Suppressor macrophage treated with lipopolysaccharide for 4 hours (primary cell): ENCODE measurements around the gene STARD3.
"Not testable (repeated sequence)": the region's sequence is repeated elsewhere in the genome, so short reads cannot be mapped to it uniquely, and the experiment has no call there.

ENCODE experiments used
- DNase-seq: peaks from one replicate; pipeline ENCODE4 v3.0.0-alpha.2; 2020

The STARD3 gene

DNA sequence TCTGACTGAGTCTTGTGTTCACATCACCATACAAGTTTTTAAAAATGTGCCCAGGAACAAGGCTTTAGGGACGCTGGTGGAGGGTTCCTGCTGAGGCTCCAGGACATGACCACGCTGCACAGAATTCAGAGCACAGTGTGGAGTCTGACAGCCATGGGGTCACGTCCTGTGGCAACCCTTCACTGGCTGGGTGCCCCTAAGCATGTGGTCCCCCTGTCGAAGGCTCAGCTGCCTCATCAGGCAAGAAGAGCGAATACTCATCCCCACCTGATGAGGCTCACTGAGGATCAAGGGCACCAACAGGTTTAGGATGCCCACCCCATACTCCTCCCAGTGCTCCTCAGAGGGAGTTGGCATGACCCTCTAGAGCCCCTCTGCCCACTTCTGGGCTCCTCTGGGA is 37.2 kb downstream of the STARD3 start:
- no peak for DNase-seq

DNA sequence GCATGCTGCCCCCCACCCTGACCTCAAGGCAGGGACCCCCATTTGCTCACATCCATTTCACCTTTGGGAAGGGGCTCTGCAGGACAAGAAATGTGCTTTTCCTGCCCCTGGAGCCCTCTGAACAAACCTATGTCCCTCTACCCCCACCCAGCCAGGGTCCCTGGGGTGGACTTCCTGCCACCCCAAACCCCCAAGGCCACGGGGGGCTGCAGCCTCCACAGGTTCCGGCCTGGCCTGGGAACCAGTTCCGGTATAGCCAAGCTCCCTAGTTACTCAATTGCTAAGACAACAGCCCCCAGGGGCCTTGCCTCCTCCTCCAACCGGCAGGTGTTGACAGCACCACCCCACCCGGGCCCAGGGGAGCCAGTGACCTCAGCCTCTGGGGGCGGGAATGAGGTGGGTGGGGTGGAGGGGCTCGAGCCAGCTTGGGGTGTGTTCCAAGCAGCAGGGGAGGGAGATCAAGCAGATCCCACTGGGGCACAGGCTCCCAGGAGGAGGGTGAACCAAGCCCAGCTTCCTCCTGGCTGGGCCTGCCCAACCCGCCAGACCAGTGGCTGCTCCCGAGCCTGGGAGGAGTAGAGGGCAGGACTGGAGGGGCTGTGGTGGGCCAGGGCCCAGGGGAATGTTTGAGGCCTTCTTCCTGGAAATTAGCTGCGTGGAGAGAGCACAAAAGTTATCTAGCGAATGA is 37.9 kb downstream of the STARD3 start:
- no peak for DNase-seq

DNA sequence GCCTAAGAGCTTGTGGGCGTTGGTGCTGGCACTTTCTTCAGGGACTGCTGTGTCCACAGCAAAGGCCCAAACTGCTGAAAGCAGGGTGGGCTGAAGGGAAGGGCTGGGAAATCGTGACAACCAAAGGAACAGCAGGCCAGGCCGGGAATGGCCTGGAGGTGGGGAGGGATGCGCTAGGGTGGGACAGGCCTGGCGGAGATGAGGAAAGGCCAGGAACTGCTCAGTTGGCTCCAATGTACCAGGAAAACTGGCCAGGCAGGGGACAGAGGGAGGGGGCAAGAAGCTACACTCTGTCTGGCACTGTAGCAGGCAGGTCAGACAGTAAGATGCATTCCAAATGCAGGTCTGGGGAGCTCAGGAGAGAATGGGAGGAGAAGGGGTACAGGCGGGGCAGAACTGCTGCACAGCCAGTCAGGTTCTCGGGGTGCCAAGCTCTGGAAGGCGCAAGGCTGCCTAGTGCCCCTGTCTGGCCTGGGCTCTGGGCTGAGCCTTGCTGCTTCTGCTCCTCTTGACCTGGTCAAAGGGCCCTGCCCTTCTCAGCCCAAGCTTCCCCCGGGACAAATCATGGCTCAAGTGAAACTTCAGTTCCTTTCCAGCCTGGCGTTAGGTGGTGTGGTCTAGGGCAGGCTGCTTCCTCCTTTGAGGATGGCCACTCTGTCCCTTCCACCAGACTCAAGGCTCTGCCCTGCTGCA is 38.6 kb downstream of the STARD3 start:
- no peak for DNase-seq

DNA sequence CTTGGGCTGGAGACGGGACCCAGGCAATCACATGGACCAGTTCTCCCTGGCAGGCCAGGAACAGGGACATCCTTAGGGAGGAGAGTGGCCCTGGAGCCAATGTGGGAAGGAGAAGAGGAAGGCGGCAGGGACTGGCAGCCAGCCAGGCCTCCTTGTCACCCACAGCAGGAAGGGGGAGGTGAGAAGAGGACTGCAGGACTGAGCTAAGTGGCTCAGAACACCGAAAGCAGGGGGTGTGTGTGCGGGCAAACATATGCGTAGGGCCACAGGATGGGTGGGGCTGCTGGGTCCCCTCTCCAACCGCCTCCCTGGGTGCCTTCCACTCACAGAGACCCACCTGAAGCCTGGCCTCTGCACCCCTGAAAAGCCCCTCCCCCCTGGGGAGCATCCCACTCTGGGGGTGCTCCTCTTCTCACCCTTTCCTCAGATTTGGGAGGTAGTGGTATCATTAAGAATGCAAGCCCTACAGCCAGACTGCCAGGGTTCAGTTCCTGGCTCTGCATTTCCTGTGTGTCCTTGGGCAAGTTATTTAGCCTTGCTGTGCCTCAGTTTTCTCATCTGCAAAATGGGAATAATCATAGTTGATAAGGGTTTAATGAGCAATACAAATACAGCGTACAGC is 39.4 kb downstream of the STARD3 start:
- peak; percentile 27 for DNase-seq

DNA sequence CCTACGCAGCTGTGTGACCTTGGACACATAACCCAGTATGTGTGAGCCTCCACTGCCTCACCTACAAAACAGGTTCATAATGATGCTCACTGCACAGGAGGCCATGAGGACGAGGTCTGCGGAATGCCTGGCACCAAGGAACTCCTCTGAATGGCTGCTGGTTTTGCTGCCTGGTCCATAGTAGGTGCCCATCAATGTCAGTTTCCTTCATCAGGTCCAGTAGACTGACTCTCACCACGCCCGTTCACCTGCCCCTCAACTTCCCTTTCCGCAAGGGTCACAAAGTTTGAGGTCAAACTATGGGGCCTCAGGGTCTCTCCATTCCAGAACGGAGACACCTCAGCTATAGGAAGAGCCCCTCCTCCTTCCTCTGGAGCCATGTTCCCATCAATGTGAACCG is 40.1 kb downstream of the STARD3 start:
- no peak for DNase-seq

DNA sequence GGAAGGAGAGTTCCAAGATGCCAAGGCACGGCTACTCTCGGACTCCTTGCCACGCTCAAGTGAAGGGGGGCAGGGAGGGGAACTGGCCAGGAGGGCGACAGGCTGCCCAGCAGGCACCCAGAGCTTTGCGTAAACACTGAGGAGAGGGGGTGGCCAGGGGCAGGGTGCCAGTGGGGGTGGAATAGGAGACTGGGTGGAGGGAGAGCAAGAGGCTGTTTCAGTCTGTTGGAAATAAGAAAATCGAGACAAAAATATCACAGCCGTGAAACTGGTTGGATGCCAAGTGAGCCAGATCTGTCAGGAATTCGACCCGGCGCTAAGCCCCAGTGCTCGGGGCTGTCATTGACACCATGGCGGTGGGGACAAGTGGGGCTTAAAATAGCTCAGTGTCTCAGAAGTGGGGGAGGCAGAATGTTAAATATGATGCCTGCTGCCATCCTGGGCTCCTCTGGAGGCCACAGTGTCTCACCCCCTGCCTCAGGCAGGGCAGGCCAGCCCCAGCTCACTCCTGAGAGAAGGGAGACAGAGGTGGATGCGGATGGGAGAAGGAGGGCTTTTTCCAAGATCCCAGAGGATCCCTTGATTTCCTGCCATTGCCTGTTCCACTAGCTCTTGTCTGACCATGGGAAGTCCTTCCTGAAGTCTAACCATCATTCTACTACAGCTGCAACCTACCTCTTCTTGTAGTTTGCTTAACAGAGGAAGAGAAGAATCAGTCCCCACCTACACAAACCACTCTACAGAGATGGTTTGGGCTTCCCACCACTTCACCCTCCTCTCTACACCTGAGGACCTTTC is 40.8 kb downstream of the STARD3 start:
- DNase-seq = no peak

DNA sequence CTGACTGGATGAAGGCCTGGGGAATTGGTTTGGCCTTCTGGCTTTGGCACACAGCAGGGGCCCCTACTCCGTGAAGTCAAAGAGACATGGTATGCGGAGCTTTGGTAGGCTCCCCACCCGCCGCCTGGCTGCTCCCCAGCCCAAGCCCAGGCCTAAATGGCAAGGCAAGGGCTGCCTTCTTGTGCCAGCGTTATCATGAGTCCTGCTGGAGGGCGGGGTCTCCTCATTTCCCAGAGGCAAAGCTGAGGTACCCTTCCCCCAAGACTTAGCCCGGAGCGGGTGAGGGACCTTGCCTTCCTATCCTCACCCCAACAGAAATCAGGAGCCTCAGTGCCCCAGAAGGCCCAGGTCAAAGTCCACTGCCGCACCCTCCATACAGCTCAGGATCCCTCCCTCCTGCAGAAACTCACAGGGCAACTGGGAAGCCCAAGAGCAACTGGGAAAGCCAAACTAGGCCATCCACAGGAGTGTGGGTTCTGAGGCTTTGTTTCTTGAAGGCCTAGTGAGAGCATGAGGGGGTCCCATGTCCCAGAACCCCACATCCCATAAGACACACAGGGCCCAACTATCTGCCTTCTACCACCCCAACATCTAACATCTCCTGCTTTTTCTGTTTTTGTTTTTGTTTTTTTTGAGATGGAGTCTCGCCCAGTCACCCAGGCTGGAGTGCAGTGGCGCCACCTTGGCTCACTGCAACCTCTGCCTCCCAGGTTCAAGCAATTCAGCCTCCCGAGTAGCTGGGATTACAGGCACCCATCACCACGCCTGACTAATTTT is 41.6 kb downstream of the STARD3 start:
- DNase-seq = no peak

DNA sequence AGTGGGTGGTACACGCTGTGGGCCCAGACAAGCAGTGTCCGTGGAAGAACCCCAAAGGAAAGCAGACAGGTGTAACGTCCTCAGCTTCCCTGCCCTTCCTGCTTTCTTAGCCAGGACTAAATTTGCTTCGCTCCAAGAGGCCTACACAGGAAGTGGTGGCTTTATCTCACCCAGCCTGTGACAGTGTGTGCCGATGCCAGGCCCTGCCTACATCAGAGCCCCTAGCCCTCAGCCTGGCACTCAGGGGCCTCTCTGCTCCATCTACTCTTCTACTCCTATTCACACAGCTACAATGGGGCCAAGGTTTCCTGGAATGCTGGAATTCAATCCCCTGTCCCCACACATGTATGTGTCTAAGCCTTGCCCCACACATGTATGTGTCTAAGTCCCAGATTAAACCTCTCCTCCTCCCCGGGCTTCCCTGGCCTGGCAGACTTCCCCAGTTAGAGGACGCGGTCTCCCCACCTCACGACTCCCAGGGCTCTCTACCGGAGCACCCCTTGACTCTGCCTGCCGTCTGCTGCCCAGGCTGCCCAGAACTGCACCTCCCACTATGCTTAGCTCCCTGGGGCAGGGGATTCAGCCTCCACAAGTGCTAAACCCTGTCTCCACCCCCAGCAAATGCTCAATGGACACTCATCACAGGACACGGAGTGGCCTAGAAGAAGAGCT is 42.7 kb downstream of the STARD3 start:
- DNase-seq = no peak

DNA sequence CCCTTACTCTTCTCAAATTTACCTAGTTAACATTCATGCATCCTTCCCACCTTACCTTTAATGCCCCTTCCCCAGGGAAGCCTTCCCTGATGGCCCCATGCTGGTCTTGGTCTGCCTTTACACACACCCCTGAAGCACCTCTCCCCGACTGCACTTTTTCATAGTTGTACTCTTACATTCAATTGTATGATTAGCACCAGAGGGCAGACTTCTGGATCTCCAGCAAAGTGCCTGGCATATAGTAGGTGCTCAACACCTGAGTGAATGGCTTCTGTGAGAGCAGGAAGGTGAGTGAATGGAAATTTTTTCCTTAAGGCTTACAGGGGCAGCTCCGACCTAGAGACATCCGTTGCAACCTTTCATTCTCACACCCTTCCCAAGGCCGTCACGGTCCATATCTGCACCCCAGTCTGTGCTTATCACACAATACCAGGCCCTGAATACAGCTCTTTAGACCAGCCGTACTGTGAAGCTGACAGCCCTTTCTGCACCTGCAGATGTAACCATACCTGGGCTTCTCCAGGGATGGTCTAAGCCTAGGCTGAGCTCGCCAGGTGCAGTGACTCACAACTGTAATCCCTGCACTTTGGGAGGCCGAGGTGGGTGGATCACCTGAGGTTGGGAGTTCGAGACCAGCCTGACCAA is 46.5 kb downstream of the STARD3 start:
- DNase-seq = no peak

DNA sequence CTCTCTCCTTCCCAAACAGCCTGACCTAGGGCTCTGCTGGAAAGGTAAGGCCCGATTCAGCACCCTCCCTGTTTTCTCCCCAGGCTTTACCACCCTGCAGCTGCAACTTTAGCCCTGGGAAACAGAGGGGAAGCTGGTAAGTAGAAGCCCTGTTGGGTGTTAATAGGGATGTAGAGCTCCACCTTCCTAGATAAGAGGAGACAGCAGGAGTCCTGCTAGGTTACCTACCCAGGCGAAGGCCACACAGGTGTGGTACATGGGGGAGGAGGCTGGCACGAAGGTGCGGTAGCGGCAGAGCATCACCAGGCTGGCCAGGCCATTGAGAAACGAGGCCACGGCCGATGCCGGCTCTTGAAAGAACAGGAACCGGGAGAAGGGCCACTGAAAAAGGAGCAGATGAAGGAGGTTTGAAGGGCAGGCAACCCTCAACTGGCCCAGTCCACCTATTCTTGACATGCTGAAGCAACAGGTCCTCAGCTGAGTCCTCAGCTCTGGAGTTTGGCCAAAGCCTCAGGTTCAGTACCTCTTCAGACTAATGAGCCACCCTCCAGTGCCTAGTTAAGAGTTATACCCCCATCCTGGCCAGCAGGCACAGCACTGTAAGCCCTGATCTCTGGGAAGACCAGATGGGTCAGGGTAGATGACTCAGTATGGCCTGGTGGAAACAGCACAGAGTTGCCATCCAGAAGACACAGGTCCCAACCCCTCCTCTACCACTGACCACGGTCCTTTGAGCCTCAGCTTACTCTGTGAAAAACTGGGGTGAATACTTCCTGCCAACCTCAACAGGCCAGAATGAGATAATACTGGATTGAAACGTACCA is 47.6 kb downstream of the STARD3 start:
- DNase-seq = no peak

DNA sequence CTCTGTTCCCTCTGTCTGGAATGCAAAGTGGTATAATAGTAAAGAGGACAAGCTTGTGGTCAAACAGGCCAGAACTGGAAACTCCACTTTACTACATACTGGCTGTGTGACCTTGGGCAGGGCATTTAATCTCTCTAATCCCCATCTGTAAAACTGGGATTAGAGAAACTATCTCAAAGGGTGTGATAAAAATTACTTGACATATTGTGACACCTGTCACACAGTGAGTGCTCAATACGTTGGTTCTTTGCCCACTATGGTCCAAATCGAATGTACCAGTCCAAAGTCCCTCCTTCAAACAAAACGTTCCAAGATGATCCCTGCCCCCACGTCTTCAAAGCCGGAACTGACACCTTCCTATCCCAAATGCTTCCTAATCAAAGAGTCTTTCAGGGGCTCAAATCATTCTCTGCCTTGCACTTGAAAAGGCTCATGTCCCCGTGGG is 50.2 kb downstream of the STARD3 start:
- DNase-seq = no peak

DNA sequence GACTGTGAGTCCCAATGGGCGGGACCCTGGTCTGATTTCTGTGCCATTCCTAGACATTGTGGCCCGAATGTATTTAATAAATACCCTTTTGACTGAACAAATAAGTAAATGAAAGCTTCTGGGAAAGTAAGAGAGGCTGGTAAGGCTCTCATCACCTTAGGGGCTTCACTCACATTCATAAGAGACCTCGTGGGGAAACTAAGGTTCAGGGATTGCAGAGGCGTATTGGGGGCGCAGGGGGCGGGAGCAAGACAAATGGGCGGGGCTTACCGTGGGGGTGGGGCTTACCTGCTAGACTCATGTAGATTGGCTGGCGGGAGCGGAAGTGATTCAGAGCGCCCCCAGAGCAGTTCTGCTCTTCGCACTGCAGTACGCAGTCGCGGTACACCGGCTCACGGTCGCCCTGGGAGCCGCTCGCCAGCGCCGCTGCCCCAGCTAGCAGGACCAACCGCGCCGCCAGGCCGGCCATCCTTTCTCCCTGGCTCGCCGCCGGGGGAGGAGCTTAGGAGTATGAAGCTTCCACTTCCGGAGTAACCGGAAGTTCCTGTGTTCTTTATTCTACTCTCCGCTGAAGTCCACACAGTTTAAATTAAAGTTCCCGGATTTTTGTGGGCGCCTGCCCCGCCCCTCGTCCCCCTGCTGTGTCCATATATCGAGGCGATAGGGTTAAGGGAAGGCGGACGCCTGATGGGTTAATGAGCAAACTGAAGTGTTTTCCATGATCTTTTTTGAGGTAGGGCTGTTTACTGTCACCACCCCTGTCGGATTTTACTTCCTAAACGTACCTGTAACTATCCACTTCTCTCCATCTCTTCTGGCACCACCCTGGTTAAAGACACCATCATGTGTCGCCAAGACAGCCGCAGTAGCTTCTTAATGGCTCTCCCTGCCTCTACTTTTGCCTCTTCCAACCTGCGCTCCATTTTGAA is 50.9 kb downstream of the STARD3 start, which contains the start of gene PGAP3:
TSS of gene PGAP3 (minus strand) at position 512 of the 929 bp plus-strand sequence. CDS start at position 469, 43 bp downstream.
- peak; percentile 86 for DNase-seq

DNA sequence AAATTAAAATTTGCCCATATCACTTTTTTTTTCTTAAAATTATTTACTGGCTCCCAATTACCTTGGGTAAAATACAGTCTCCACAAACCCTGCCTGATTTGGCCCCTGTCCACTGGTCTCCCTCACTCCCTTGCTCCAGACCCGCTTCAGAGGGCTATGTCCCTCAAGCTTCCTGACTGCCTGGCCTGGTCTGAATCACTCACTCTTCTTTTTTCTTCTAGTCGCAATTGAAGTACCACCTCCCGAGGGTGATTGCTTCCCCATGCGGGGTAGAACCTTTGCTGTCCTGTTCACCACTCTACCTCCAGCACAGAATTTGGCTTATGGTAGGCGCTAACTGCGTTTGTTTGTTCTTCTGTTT is 51.5 kb downstream of the STARD3 start:
- DNase-seq = no peak

DNA sequence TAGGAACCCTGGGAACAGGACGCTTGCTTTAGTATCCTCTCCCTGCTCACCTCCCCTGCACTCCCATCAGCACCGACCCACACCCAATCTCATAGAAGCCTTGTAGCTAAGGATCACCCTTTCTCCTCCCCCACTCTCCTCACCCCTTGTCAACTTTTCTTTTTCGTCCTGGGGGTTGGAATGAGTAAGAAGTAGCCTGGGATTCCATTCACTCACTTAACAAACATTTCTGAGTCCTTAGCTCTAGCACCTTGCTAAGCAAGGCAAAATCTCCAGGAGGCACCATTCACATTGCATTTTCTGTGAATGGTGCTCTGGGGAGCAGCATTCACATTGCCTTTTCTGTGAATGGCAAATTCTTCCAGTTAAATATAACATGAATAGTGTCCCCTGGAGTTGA is 52.0 kb downstream of the STARD3 start:
- no peak for DNase-seq

DNA sequence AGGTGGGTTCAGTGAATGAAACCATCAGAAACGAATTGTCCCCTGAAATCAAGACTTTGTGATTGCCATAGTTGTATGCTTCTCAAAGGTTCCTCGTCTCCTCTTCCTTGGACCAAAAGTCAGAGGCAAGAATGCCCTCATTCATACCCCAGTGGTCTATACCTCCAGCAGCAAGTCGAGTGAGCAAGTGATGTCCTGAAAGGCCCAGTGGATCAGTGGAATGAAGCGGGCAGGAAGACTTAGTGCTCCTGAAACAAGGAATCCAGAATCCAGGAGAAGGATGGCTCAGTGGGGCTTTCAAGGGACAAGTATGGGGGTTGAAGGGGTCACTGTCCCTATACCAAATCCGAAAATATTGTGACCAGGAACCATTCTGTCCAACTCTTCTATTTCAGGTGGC is 57.6 kb downstream of the STARD3 start:
- no peak for DNase-seq

DNA sequence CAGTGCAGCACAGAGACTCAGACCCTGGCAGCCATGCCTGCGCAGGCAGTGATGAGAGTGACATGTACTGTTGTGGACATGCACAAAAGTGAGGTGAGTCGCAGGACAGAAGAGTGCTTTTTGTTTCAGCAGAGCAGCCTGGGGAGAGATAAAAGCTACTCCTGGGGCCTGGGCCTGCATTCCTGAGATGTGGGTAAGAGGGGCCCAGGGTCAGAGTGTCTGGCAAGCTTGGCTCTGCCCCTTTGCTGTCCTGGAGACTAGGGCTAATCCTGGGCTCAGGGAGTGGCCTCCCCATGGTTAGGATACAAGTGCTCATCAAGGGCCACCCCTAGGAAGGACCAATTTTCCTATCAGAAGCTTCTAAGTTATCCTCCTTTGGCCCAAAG is 58.1 kb downstream of the STARD3 start:
- no peak for DNase-seq

DNA sequence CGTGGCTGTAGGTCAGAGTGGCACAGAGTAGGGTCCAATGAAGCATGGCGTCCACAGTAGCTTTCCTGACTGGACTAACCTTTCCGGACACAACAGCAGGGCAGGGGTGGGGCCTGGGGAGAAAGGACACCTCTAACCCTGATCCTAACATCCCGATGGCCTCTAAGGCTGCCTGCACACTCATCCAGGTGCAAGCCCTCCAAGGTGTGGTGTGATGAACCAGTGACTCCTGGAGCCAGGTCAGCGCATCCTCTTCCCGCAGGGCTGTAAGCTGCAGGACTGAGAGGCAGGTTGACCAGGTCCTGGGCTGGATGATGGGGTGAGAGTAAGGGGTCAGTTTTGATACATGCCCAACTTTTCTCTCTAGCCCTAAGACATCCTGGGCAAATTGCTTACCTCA is 59.8 kb downstream of the STARD3 start:
- no peak for DNase-seq

DNA sequence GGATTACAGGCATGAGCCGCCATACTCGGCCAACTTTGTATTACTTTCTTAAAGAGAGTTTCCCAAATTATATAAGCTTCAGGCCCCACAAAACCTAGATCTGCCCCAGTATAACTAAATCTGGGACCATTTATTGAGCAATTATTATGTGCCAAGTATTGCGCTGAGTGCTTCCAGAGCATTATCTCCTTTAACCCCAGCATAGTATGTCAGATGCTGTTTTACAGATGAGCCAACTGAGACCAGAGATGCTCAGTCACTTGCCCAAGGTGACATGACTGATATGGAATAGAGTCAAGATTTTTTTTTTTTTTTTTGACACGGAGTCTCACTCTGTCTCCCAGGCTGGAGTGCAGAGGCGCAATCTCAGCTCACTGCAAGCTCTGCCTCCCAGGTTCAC is 61.0 kb downstream of the STARD3 start:
- DNase-seq = no peak

DNA sequence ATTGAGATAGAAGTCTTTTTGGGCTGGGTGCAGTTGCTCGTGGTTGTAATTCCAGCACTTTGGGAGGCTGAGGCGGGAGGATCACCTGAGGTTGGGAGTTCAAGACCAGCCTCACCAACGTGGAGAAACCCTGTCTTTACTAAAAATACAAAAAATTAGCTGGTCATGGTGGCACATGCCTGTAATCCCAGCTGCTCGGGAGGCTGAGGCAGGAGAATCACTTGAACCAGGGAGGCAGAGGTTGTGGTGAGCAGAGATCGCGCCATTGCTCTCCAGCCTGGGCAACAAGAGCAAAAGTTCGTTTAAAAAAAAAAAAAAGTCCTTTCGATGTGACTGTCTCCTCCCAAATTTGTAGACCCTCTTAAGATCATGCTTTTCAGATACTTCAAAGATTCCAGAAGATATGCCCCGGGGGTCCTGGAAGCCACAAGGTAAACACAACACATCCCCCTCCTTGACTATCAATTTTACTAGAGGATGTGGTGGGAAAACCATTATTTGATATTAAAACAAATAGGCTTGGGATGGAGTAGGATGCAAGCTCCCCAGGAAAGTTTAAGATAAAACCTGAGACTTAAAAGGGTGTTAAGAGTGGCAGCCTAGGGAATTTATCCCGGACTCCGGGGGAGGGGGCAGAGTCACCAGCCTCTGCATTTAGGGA is 62.3 kb downstream of the STARD3 start:
- not testable (repeated sequence) for DNase-seq
